Stimulated activated naive CD4-positive, alpha-beta T cell treated with Interleukin-2 at 50 U/mL for 16 hours (primary cell): ENCODE results near the gene HACD3.
"Not testable (repeated sequence)": the region's sequence is repeated elsewhere in the genome, so short reads cannot be mapped to it uniquely, and the experiment has no call there.

Source experiments
- DNase-seq: peaks from one replicate; lab custom pipeline; 2025; lab: John Stamatoyannopoulos, UW

Gene HACD3

GRCh38 chr15:65549288-65549687, 19.0 kb downstream of the HACD3 start:
- DNase-seq: not testable (repeated sequence)

- DNase-seq: no peak
These were observed 20.4 kb downstream of the HACD3 start for GRCh38 chr15:65550681-65551098.

- no peak for DNase-seq
These were observed 20.9 kb downstream of the HACD3 start for GRCh38 chr15:65551183-65551582.

- not testable (repeated sequence) for DNase-seq
These were observed 22.6 kb downstream of the HACD3 start for GRCh38 chr15:65552851-65553250.

GRCh38 chr15:65553691-65554090, 23.4 kb downstream of the HACD3 start:
- DNase-seq: no peak

- DNase-seq: no peak
These were observed 26.4 kb downstream of the HACD3 start for GRCh38 chr15:65556622-65557021.

- DNase-seq: no peak
These were observed 28.1 kb downstream of the HACD3 start for GRCh38 chr15:65558336-65558735.

- DNase-seq: no peak
These were observed 28.9 kb downstream of the HACD3 start for GRCh38 chr15:65558997-65559760.

- DNase-seq: no peak
These were observed 29.7 kb downstream of the HACD3 start for GRCh38 chr15:65559941-65560340.

- no peak for DNase-seq
These were observed 31.7 kb downstream of the HACD3 start for GRCh38 chr15:65561934-65562333.

- no peak for DNase-seq
These were observed 39.5 kb downstream of the HACD3 start for GRCh38 chr15:65569728-65570127.

GRCh38 chr15:65571971-65572370, 41.7 kb downstream of the HACD3 start:
- no peak for DNase-seq

- DNase-seq: no peak
These were observed 46.4 kb downstream of the HACD3 start for GRCh38 chr15:65576664-65577063.

- DNase-seq: no peak
These were observed 47.1 kb downstream of the HACD3 start for GRCh38 chr15:65577129-65577996.

- DNase-seq: no peak
These were observed 48.9 kb downstream of the HACD3 start for GRCh38 chr15:65578904-65579728.

- DNase-seq: no peak
These were observed 49.5 kb downstream of the HACD3 start for GRCh38 chr15:65579762-65580161.

GRCh38 chr15:65580287-65580686, 50.0 kb downstream of the HACD3 start:
- DNase-seq: no peak

GRCh38 chr15:65583701-65584100, 53.4 kb downstream of the HACD3 start:
- DNase-seq: peak; percentile 15

- no peak for DNase-seq
These were observed 54.0 kb downstream of the HACD3 start for GRCh38 chr15:65584241-65584640.

GRCh38 chr15:65587094-65587493, 56.8 kb downstream of the HACD3 start:
- DNase-seq: no peak

- no peak for DNase-seq
These were observed 65.7 kb downstream of the HACD3 start for GRCh38 chr15:65595960-65596359.

- no peak for DNase-seq
These were observed 68.2 kb downstream of the HACD3 start for GRCh38 chr15:65598468-65598867.
